HG03469 (cell line): Measurements from ENCODE around the gene PLEKHO1.
"Not testable (repeated sequence)": the region's sequence is repeated elsewhere in the genome, so short reads cannot be mapped to it uniquely, and the experiment has no call there.

Experiments
- ATAC-seq: cut with Tn5 transposase; IDR thresholded peaks from one replicate; pipeline ENCODE4 v1.9.1; 2021; ENCODE audit warnings: mild to moderate bottlenecking, moderate library complexity, moderate number of reproducible peaks; ENCODE audit not compliant: unreplicated experiment

Gene PLEKHO1, protein sequence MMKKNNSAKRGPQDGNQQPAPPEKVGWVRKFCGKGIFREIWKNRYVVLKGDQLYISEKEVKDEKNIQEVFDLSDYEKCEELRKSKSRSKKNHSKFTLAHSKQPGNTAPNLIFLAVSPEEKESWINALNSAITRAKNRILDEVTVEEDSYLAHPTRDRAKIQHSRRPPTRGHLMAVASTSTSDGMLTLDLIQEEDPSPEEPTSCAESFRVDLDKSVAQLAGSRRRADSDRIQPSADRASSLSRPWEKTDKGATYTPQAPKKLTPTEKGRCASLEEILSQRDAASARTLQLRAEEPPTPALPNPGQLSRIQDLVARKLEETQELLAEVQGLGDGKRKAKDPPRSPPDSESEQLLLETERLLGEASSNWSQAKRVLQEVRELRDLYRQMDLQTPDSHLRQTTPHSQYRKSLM

DNA sequence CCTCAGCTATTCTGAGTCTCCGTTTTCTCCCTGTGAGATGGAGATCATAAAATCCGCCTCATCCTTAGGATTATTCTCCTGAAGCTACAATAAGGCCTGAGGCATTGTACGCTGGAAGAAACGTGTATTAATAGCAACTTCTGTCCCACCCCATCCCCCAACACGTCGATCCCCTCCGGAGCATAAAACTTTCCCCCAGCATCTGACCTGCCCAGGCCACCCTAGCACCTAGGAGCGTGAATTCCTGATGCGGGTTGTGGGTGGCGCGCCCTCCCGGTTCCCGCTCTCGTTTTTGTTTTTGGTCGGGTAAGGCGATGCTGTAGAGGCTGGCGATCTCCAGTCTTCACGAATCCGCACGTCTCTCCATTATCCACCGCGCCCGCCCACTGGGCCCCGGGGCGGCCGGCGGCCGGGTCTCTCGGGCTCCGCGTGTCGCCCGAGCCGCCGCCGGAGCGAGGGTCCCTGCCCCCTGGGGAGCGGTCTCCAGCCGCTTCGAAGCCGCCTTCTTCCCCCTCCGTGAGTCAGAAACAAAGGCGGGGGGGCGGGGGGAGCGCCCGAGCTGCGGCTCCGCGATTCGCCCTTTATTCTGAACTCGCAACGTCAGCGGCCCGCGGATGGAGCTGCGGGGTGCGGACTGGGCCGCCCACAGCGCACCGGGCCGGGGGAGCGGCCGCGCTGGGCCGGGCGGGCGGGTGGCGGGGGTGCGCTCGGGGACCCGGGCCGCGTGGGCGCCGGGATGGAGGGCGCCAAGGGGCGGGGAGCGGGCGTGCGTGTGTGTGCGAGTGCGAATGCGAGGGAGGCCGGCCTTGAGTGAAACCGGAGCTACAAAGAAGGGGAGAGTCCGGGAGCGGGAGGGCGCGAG lies at the start of gene PLEKHO1:
TSS of gene PLEKHO1 (plus strand) at position 646 of the 862 bp plus-strand sequence. CDS start 342 bp downstream, outside the sequence.
- ATAC-seq, result no peak

DNA sequence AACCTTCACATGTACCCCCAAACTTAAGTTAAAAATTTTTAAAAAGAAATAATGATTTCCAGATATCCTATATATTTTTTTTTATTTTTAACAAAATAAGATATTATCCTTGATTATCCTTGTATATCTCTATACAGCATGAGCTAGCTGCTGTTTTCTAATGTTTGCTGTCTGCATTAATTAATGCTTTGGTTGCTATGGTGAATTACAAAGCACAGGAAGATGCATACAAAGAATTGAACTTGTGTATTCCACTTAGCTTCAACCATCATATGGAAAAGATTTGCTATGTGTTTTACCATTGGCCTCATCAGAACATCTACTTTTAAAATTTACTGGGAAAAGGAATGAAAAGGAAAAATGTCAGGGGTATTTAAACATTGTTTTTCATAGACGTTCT lies 46.7 kb upstream of the PLEKHO1 start:
- ATAC-seq, result no peak

DNA sequence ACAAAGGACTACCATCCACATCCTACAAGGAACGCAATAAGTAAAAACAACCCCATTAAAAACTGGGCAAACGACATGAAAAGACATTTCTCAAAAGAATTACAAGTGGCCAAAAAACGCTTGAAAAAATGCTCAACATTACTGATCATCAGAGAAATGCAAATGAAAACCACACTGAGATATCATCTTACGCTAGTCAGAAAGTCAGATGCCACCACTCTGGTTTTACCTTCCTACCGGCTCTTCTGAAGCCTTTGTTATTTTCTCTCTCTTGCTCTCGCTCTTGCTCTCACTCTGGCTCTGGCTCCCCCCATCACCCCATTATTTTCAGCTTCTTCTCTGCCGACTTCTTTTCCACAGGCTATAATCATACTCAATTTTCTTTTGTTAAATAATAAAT lies 43.4 kb upstream of the PLEKHO1 start:
- no peak for ATAC-seq

DNA sequence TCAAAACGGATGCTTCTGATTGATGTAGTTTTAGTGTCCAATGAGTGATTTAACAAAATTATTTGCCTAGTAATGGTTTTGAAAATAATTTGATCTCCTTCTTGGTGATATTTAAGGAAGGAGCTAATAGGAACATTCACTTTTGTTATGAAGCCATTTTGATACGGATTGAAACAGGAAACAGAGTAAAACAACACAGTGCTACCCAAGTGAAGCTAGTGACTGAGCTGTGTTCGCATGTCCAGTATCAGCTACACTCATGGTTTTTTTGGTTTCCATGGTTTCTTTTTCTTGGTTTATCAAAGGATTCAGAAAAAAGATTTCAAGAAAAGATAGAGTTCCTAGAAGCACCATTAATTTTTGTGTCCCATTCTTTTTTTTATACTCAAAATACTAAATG lies 40.1 kb upstream of the PLEKHO1 start:
- ATAC-seq, result no peak

DNA sequence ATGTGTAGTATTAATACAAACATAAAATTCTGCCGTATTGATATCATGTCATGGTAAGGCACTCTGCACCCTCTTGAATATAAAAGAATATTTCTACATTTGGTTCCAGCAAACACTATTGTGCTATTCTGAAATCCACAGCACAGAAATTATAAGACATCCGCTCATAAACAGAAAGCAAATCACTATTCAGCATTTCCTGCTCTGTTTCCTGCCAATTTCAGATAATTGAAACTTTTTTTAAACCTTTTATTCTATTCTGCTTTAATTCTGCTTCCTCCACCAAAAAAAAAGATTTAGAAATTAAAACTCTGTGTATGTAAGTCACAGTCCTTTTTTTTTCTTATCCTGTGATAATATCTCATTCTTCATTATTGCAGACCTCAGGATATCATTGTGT lies 39.6 kb upstream of the PLEKHO1 start:
- ATAC-seq, result no peak

DNA sequence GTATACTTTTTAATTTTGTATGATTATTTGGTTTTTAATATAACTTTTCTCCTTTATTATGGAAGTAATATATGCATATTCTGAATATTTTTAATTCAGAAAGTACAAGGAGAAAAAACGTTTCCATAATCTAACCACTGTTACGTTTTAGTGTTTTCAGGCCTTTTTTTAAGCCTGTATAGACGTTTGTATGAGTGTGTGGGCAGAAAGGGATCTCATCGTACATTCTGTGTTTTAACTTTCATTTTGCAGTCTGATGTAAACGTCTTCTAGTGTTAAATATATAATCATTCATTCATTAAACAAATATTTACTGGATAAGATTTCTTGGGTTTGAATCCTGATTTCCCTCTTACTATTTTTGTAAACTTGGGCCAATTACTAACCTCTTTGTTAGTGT lies 38.0 kb upstream of the PLEKHO1 start:
- ATAC-seq, result no peak

DNA sequence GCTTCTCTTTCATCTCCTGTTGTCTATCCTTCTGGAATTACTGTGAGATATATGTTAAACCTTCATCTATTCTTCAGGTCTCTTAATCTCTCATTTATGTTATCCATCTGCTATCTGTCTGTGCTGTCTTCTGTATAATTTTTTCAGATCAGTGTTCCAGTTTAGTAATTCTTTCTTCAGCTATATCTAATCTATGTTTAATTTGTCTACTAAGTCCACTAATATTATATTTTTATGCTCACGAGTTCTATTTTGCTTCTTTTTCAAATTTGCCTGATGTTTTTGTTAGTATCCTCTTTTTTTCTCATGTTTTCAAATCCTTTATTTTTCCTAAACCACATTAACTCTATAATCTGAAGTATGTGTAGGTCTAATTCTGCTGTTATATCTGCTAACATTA lies 34.6 kb upstream of the PLEKHO1 start:
- no peak for ATAC-seq

DNA sequence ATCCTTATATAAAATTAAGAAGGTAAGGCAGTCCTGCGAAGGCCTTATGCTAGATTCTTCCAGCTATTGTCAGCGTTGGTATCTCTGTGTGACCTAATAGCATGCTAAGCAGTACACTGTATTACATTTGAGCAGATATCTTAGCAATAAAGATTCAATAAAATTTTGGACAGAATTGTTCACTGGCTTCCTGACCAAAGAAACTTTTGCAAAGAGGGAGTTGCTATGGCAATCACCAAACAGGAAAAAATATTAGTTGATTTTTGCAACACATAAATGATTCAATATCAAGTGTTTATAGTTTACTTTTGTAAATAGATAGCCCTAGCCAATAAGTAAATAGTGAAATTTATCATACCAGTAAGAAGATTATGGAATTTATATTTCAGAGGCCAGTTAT lies 31.0 kb upstream of the PLEKHO1 start:
- ATAC-seq, result no peak

DNA sequence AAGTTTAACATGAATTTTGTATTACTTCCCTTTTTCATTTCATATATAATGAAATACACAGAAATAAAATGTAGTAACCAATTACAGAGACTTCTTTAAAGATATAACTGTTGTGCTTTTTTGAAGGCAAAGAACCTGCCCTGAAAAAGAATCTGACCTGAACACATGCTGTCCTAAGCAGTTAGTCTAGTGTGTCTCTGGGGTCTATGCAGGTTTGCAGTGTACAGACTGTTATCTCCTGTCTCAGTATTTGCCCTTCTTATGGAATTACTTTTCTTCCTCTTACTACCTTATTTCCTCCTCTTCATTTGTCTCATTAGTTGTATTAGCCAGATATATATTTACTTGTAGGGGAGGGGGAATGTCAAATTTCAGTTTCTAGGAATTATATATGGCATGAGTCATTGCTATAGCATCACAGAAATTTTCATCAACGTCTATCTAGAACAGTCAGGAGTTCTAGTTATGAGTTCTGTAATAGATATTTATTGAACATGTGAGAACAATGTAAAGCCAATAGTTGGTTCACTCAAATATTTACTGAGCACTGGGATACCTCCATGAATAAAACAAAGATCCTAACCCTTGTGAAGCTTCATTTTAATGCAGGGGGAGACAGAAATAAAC lies 28.4 kb upstream of the PLEKHO1 start:
- ATAC-seq, result no peak

DNA sequence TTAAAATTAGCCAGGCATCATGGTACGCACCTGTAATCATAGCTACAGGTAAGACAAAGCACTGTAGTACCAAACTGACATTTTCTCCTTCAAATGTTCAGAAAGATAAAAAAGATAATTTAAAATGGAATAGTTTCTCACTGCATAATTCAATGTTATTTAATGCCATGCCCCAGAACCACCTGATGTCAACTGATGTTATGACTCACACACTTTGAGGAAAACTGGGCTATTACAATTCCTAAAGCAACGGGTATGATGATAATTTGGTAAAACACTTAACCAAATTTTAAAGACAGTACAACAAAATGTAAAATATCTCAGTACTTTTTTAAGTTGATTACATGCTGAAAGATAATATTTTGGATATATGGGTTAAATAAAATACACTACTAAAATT lies 22.9 kb upstream of the PLEKHO1 start:
- ATAC-seq, result no peak

DNA sequence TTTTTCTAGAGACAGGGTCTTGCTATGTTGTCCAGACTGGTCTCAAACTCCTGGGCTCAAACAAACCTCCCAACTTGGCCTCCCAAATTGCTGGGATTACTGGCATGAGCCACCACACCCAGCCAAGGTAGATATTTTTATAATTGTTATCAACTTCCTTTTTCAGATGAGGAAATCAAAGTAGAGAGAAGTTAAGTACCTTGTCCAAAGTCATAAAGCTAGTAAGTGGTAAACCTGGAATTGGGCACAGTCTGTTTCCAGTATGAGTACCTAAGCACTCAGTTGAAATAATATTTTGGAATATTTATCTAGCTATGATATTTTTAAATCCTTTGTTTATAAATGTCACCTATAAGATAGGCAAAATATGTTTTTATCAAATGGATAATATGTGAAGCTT lies 22.3 kb upstream of the PLEKHO1 start:
- no peak for ATAC-seq

DNA sequence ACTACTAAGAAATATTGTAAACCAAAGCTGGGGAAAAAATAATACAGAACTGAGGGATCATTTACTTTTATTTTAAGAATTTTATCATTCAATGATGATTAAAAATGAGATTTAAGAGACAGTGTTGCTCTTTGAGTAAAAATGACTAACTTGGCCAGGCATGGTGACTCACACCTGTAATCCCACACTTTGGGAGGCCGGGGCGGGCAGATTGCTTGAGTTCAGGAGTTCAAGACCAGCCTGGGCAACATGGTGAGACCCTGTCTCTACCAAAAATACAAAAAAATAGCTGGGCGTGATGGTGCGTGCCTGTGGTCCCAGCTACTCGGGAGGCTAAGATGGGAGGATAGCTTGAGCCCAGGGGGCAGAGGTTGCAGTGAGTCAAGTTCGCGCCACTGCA lies 21.8 kb upstream of the PLEKHO1 start:
- no peak for ATAC-seq

DNA sequence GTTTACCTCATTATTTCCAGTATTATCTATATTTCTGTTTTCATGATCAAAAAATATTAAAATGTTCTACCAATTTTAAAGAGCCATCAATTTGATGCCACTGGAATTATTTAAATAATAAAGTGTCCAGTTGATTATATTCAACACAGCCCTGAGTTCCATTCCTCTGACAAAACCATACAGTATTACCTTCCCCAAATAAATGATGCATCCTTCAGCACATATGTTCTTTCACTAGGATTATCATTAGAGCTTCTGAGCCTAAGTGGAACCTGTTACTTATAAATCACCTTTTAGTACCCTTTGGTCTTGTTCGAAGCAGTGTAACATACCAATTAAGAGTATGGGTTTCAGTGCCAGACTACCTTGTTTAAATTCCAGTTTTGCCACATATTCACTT lies 17.3 kb upstream of the PLEKHO1 start:
- no peak for ATAC-seq

DNA sequence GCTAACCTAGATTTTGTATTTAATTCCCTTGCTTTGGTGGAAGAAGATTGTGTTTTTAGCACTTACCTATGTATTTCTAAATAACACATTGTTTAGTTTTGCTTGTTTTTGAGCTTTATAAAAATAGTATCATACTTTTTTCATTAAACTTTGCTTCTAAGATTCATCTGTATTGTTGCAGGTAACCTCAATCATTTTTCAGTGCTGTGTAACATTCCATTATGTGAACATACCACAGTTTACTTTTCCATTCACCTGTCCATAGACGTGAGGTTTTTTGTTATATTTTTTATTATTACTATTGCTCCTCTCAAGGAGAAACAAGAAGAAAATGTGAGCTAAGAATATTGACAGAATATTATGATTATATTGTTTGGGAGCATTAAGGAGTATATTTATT lies 15.2 kb upstream of the PLEKHO1 start:
- ATAC-seq, result no peak

DNA sequence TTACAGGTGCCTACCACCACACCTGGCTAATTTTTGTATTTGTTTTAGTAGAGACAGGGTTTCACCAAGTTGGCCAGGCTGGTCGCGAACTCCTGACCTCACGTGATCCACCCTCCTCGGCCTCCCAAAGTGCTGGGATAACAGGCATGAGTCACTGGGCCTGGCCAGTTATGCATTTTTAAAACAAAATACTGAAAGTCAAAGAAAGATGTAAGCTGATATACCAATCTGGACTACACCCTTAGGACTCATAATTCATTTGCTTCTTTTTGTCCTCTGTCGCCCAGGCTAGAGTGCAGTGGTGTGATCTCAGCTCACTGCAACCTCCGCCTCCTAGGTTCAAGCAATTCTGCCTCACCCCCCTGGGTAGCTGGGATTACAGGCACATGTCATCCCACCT lies 14.3 kb upstream of the PLEKHO1 start:
- not testable (repeated sequence) for ATAC-seq

DNA sequence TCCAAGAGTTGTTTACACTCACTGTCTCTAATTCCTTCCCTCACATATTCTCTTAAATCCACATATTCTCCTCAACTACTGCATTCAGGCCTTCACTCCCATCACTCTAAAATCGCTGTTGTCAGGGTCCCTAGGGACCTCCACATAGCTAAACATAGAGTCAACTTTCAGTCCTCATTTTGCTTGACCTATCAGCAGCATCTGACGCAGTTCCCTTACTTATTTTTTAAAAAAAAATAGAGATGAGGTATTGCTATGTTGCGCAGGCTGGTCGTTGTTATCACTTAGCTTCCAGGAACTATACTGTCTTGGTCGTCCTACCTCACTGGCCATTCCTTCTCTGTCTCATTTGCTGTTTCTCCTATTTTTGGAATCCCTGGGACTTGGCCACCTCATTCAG lies 11.7 kb upstream of the PLEKHO1 start:
- ATAC-seq, result no peak

DNA sequence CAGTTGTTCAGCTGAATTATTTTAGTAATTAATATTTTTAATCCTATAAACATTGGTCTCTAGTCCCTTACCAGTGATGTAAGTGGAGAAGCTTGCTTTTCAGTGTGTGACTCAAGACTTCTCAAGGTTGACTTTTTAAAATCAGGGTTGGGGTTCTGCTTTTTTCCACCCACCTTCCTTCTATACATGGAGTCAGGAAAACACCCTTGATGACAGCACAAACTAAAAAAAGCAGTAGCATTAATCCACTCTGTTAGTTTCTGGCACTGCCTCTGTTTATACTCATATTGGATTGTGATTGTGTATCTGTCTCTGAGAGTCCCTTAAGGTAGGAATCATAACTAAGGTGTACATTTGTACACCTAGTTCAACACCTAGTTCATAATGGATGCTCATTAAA lies 8.3 kb upstream of the PLEKHO1 start:
- no peak for ATAC-seq

DNA sequence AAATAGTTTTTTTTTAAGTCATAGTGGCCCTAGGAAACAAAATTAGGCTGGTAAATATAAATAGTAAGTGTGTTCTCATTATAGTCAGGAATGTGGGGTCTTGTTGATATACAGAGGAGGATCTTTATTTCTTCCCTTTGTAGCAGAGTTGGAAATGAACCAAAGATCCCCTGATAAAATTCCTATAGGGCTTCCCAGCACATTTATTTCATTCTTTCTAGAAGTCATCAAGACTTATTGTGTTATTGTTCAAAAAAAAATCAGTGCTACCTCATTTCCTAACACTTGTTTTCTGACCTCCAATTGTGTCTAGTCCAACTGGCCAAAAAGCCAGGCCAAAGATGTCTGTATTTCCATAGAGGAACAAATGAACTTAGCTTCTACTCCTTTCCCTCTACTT lies 7.6 kb upstream of the PLEKHO1 start:
- ATAC-seq, result no peak

DNA sequence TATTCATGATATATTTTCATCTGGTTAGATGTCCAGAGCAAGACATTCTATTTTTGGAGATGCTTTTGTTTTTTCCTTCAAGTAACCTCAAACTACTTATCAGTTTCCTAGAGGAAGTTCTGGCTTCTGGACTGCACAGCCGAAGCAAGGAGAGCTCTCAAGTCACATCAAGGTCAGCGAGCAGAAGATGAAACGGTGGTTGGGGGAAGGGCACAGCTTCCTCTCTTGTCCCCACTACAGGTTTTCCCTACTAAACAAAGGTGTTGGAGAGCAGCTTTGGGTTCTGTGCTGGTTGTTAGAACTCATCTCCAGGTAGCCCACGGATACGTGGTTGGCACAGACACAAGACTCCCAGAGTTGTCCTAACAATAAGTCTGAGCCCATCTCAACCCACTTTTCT lies 5.1 kb upstream of the PLEKHO1 start:
- ATAC-seq, result no peak

DNA sequence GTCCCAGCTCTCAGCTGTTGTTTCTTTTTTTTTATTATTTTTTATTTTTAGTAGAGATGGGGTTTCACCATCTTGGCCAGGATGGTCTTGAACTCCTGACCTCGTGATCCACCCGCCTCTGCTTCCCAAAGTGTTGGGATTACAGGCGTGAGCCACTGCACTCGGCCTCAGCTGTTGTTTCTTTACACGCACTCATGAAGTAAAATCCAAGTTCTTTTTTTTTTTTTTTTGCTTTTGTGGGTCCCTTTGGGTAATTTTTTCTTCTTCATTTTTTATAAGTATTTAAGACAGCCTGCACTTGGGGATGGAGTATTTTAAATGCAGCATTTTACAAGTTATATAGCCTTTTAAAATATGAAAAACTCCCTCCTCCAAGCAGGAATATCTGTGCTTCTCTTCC lies 3.7 kb upstream of the PLEKHO1 start:
- ATAC-seq, result not testable (repeated sequence)

DNA sequence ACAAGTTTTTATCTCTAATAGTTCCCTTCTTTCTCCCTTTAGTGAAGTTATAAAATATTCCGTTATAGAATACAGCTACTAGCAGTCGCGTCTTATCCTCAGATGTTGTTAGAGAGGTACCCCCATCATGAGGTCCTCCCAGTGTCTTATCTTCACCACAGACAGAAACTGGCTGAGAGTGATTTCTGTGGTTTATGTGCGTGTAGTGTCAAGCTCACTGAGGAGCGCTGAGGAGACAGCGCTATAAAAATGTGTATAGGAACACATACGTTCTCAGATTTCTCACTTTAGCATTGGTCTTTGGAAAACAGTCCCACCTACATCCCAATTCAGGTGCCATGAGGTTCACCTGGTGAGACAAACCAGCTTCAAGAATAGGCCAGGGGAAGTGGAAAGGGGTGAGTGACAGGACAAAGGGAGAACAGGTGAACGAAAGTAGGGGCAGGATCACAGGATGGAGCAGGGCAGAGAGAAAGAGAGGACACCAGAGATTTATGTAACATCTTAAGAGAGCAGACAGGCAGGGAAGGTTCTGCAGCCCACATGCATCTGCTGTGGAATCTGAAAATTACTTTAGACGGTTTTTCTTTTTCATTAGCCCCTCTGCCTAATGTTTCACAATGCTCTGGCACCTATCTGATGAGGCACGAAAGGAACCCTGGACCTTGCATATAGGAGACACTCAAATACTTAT lies 2.7 kb upstream of the PLEKHO1 start:
- no peak for ATAC-seq
